GM23338 (cell line): ENCODE measurements around the gene MARCKSL1. TPM values are rescaled to one million over a fixed set of nuclear protein-coding genes. Genes with fewer than 3 reads are reported as not detected.

Source experiments
- ATAC-seq: fragments of 200-7000 bp; cut with Tn5 transposase; 3 replicates; pipeline ENCODE4 v1.9.1; 2020
- DNase-seq: peaks from one replicate; pipeline ENCODE4 v3.0.0-alpha.2; 2015; ENCODE audit warnings: low spot score
- H2AFZ ChIP-seq: fragments of 200-600 bp; sonication (generic); 2 replicates; pipeline ENCODE4 v1.8.0; 2016; ENCODE audit warnings: antibody characterized with exemption, mild to moderate bottlenecking, moderate library complexity
- H3F3A ChIP-seq: fragments of 200-600 bp; sonication (generic); replicated peaks from 2 replicates; pipeline ENCODE4 v1.8.0; 2017; ENCODE audit warnings: antibody characterized with exemption, mixed run types, low read depth
- H3K27ac ChIP-seq: fragments of 200-600 bp; sonication (generic); 2 replicates; pipeline ENCODE4 v1.6.1; 2016; ENCODE audit warnings: low read depth
- H3K27me3 ChIP-seq: fragments of 200-600 bp; sonication (generic); 2 replicates; pipeline ENCODE4 v1.8.0; 2016; ENCODE audit warnings: mild to moderate bottlenecking, mixed run types, moderate library complexity; ENCODE audit not compliant: insufficient read depth
- H3K36me3 ChIP-seq: fragments of 200-600 bp; sonication (generic); 2 replicates; pipeline ENCODE4 v1.8.0; 2016; ENCODE audit warnings: mild to moderate bottlenecking; ENCODE audit not compliant: insufficient read depth
- H3K4me1 ChIP-seq: fragments of 200-600 bp; sonication (generic); 2 replicates; pipeline ENCODE4 v1.8.0; 2016; ENCODE audit warnings: mild to moderate bottlenecking, moderate library complexity; ENCODE audit not compliant: insufficient read depth
- H3K4me2 ChIP-seq: fragments of 200-600 bp; sonication (generic); 2 replicates; pipeline ENCODE4 v1.7.1; 2017; ENCODE audit warnings: mixed run types
- H3K4me3 ChIP-seq: fragments of 200-600 bp; sonication (generic); 2 replicates; pipeline ENCODE4 v1.6.1; 2016; ENCODE audit warnings: mixed run types
- H3K79me2 ChIP-seq: fragments of 200-600 bp; sonication (generic); replicated peaks from 2 replicates; pipeline ENCODE4 v1.8.0; 2017; ENCODE audit warnings: mild to moderate bottlenecking; ENCODE audit not compliant: insufficient read depth
- H3K9me2 ChIP-seq: fragments of 200-600 bp; sonication (generic); 2 replicates; pipeline ENCODE4 v1.8.0; 2017; ENCODE audit not compliant: insufficient read depth
- H4K20me1 ChIP-seq: fragments of 200-600 bp; sonication (generic); replicated peaks from 2 replicates; pipeline ENCODE4 v1.8.0; 2017; ENCODE audit warnings: mild to moderate bottlenecking; ENCODE audit not compliant: insufficient read depth
- H3K27ac Mint-ChIP-seq: 2 replicates; pipeline ENCODE4 v1.8.0; 2020; ENCODE audit warnings: inconsistent platforms, mild to moderate bottlenecking, moderate library complexity, mixed read lengths
- H3K27me3 Mint-ChIP-seq: 3 replicates; pipeline ENCODE4 v1.8.0; 2022; ENCODE audit warnings: low read depth, mild to moderate bottlenecking, moderate library complexity, mixed read lengths, inconsistent platforms; ENCODE audit not compliant: insufficient read depth, poor library complexity
- H3K36me3 Mint-ChIP-seq: 3 replicates; pipeline ENCODE4 v1.8.0; 2021; ENCODE audit warnings: low read depth, mild to moderate bottlenecking, inconsistent platforms, moderate library complexity, mixed read lengths
- H3K4me1 Mint-ChIP-seq: 3 replicates; pipeline ENCODE4 v1.8.0; 2020; ENCODE audit warnings: mild to moderate bottlenecking, inconsistent platforms, mixed read lengths
- H3K4me3 Mint-ChIP-seq: 3 replicates; pipeline ENCODE4 v1.8.0; 2021; ENCODE audit warnings: moderate library complexity, mild to moderate bottlenecking, inconsistent platforms, mixed read lengths
- H3K9me3 Mint-ChIP-seq: 3 replicates; pipeline ENCODE4 v1.8.0; 2020; ENCODE audit warnings: moderate library complexity, mild to moderate bottlenecking, inconsistent platforms, mixed read lengths
- JUNB ChIP-seq: IDR thresholded peaks from one replicate; pipeline ENCODE4 v1.6.1; 2016; ENCODE audit warnings: antibody characterized with exemption; ENCODE audit not compliant: unreplicated experiment
- POLR2AphosphoS5 ChIP-seq: IDR thresholded peaks from 2 replicates; pipeline ENCODE4 v1.6.1; 2016; ENCODE audit warnings: antibody characterized with exemption, low read depth
- STAT1 ChIP-seq: IDR thresholded peaks from one replicate; pipeline ENCODE4 v1.6.1; 2016; ENCODE audit warnings: antibody characterized with exemption; ENCODE audit not compliant: unreplicated experiment
- ZNF114 ChIP-seq: fragments of 250-450 bp; sonication (Bioruptor Pico); IDR thresholded peaks from 2 replicates; pipeline ENCODE4 v1.5.0; 2020; ENCODE audit warnings: mild to moderate bottlenecking, moderate library complexity
- ZNF331 ChIP-seq: fragments of 250-450 bp; sonication (Bioruptor Pico); IDR thresholded peaks from 2 replicates; pipeline ENCODE4 v1.5.0; 2020; ENCODE audit warnings: low read depth, mild to moderate bottlenecking, moderate library complexity
- polyA plus RNA-seq: library from polyadenylated mRNA; unstranded; fragments of >200 nt; fragmentation: Nextera tagmentation; extraction: Ambion mirVana; gene quantifications from 2 replicates; pipeline ENCODE4 v1.2.1, GENCODE V29; 2016
- total RNA-seq: library from RNA; depleted of rRNA; stranded (reverse); fragments of >200 nt; shearing (Covaris generic); gene quantifications from 2 replicates; pipeline ENCODE4 v1.2.3, GENCODE V29; 2014
- TF ChIP-seq, protein P1 (sequence below), 2 experiments: fragments of 200-600 bp in 1 of 2; sonication (generic) in 1 of 2; conservative IDR thresholded peaks; 2 replicates each; pipeline versions ENCODE4 v1.5.1 to v1.6.1; 2016 to 2017; ENCODE audit warnings: antibody characterized with exemption in 2 of 2, low read depth in 2 of 2, mild to moderate bottlenecking in 2 of 2, moderate library complexity in 1 of 2

MARCKSL1 gene
- total and polyA plus RNA-seq, 2 experiments from 2014 or later = 329 to 553 TPM

DNA sequence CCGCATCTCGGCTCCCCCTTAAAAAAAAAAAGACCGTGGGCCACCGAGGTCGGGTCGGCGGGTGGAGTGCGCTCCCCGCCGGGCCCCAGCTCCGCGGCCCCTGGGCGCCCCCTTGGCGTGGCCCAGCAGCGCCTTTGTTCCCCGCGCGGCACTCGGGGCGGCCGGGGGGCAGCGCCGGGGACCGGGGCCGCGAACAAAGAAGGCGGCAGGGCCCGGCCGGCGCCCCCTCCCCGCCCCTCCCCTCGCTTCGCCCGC, 571 bp downstream of the MARCKSL1 start (continued):
- TF ChIP-seq, protein P1, sequence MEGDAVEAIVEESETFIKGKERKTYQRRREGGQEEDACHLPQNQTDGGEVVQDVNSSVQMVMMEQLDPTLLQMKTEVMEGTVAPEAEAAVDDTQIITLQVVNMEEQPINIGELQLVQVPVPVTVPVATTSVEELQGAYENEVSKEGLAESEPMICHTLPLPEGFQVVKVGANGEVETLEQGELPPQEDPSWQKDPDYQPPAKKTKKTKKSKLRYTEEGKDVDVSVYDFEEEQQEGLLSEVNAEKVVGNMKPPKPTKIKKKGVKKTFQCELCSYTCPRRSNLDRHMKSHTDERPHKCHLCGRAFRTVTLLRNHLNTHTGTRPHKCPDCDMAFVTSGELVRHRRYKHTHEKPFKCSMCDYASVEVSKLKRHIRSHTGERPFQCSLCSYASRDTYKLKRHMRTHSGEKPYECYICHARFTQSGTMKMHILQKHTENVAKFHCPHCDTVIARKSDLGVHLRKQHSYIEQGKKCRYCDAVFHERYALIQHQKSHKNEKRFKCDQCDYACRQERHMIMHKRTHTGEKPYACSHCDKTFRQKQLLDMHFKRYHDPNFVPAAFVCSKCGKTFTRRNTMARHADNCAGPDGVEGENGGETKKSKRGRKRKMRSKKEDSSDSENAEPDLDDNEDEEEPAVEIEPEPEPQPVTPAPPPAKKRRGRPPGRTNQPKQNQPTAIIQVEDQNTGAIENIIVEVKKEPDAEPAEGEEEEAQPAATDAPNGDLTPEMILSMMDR (conservative IDR thresholded peaks at IDR 0.05; ENCODE audit: low read depth in 2 of 2) = no peak
- TF ChIP-seq ZNF114 = no peak

DNA sequence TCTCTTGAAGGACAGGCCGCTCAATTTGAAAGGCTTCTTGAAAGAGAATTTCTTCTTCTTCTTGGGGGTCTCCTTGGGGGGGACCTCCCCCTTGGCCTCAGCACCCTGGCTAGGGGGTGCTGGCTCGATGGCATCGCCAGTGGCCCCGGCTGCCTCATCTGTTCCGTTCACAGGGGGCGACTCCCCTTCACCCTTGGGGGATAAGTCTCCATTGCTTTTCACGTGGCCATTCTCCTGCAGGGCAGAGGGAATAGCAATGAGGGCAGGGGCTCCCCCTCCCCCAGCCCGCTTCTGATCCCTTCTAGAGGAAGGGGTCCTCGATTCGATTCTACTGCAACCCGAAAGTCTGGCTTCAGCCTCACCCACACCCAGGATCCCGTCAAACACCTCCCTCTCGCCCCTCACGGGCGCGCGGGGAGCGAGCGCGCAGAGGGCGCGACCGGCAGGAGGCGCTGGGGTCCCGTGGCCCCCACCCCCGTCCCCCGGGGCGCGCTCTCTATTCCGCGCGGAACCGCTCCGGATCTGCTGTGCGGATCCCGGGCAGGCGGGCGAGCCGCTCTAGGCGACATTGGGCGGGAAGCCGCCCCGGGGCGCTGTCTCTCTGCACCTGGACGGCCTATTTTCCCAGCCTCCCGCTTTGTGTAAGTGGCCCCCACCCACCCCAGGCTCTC, 1.0 kb downstream of the MARCKSL1 start:
- DNase-seq = peak; percentile 55

DNA sequence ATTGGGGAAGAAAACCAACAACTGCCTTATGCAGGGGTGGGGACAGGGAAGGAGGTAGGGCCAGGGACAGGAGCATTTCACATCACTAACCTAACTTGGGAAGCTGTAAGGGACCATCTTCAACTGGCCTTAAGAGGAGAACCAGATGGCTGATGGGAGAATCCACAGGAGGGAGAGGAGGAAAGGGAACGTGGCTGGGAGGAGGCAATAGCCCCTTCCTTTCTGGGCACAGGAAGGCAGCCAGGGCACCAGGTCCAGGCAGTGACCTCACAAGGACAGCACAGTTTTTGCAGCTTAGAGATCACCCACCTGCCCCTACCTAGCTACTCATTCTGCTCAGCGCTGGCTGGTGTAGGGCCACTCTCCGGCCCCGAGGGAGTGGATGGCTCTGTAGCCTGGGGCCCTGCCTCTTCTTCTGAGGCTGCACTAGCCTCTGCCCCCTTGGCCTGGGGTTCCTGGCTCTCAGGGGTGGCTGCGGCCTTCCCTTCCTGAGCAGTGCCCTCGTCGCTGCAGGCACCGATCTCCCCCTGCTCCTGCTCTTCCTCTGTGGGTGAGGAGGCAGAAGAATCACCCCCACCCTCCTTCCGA, 1.7 kb downstream of the MARCKSL1 start:
- Histone ChIP-seq H3K4me2 (peak overlapping the region; percentile 98), H3K4me1 (peaks cover 34% of the 10 kb centered on the region), H3K27ac (peak overlapping the region; percentile 81), H3F3A (peaks cover 32% of the 10 kb centered on the region), H3K27me3 (peaks cover 7% of the 10 kb centered on the region; the same call in 1 of the 2 replicates), H3K9me2 (no peaks in the 10 kb centered on the region), H2AFZ (no peak overlapping the region), H4K20me1 (peaks cover 36% of the 10 kb centered on the region), H3K79me2 (peaks cover 18% of the 10 kb centered on the region), H3K4me3 (peak overlapping the region; percentile 95), H3K36me3 (no peaks in the 10 kb centered on the region; the same call in none of the 2 replicates)
- Mint-ChIP-seq H3K4me1 (peaks cover 47% of the 10 kb centered on the region), H3K27me3 (peaks cover 42% of the 10 kb centered on the region), H3K4me3 (peak overlapping the region; percentile 96), H3K36me3 (peaks cover 57% of the 10 kb centered on the region), H3K9me3 (peaks cover 5% of the 10 kb centered on the region; the same call in 2 of the 3 replicates), H3K27ac (peak overlapping the region; percentile 46)
- DNase-seq (no peak), ATAC-seq (no peak)
- TF ChIP-seq STAT1 = no peak
- peak; percentile 28 for TF ChIP-seq POLR2AphosphoS5

More for the DNA sequence above, 1.0 kb downstream of the MARCKSL1 start:
- peaks cover 51% of the 10 kb centered on the region for H3K36me3 Mint-ChIP-seq
- peak overlapping the region; percentile 98 for H3K4me2 ChIP-seq
- H3K27me3 ChIP-seq = peaks cover 7% of the 10 kb centered on the region; the same call in 1 of the 2 replicates
- H3K27ac Mint-ChIP-seq = peak overlapping the region; percentile 98
- H2AFZ ChIP-seq = no peak overlapping the region
- H3K4me3 ChIP-seq = peak overlapping the region; percentile 95
- H3K27ac ChIP-seq = peak overlapping the region; percentile 81
- H3K27me3 Mint-ChIP-seq = peaks cover 42% of the 10 kb centered on the region
- H3K9me2 ChIP-seq = no peaks in the 10 kb centered on the region
- H3K9me3 Mint-ChIP-seq = peaks cover 5% of the 10 kb centered on the region; the same call in 2 of the 3 replicates
- no peaks in the 10 kb centered on the region; the same call in none of the 2 replicates for H3K36me3 ChIP-seq
- no peak for TF ChIP-seq ZNF114
- no peak for TF ChIP-seq JUNB
- TF ChIP-seq POLR2AphosphoS5 = no peak
- no peak for TF ChIP-seq ZNF331 (CRISPR knock-in tag)
- TF ChIP-seq, protein P1 (conservative IDR thresholded peaks at IDR 0.05; ENCODE audit: low read depth in 2 of 2) = peak; percentile 60 to 64
- H3K79me2 ChIP-seq = peaks cover 18% of the 10 kb centered on the region
- H3K4me1 Mint-ChIP-seq = peaks cover 47% of the 10 kb centered on the region
- peak; percentile 3 for ATAC-seq
- peaks cover 32% of the 10 kb centered on the region for H3F3A ChIP-seq
- H3K4me3 Mint-ChIP-seq = peak overlapping the region; percentile 96
- H3K4me1 ChIP-seq = peaks cover 34% of the 10 kb centered on the region
- peaks cover 36% of the 10 kb centered on the region for H4K20me1 ChIP-seq
